Measurements from ENCODE around the gene TRIP4. TPM values are rescaled to one million over a fixed set of nuclear protein-coding genes. Genes with fewer than 3 reads are reported as not detected.
"Not testable (repeated sequence)": the region's sequence is repeated elsewhere in the genome, so short reads cannot be mapped to it uniquely, and the experiment has no call there.

The TRIP4 gene
- total RNA-seq, 1 donor from 2014 or later = 21.1 TPM

DNA sequence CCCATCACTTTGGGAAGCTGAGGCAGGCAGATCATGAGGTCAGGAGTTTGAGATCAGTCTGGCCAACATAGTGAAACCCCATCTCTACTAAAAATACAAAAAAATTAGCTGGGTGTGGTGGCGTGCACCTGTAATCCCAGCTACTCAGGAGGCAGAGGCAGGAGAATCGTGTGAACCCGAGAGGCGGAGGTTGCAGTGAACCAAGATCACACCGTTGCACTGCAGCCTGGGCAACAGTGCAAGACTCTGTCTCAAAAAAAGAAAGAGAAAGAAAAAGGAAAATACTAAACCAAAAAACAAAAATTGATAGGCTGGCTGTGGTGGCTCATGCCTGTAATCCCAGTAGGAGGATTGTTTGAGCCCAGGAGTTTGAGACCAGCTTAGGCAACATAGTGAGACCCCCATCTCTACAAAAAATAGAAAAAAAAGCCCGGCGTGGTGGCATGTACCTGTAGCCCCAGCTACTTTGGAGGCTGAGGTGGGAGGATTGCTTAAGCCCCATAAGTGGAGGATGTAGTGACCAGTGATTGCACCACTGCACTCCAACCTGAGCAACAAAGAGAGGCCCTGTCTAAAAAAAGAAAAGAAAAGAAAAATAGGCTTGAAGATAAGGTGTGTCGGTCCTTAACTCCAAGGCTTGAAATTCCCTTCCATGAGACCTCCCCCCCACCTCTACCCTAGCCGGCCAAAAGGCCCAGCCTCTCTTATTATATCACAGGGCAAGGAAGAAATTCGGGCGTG lies 7.3 kb upstream of the TRIP4 start:
- intact Hi-C loops (cut with micrococcal nuclease) = loop anchor here (10.0 kb wide), 2 partner anchors 515 to 755 kb away; partner anchors contain the start of gene PDCD7

DNA sequence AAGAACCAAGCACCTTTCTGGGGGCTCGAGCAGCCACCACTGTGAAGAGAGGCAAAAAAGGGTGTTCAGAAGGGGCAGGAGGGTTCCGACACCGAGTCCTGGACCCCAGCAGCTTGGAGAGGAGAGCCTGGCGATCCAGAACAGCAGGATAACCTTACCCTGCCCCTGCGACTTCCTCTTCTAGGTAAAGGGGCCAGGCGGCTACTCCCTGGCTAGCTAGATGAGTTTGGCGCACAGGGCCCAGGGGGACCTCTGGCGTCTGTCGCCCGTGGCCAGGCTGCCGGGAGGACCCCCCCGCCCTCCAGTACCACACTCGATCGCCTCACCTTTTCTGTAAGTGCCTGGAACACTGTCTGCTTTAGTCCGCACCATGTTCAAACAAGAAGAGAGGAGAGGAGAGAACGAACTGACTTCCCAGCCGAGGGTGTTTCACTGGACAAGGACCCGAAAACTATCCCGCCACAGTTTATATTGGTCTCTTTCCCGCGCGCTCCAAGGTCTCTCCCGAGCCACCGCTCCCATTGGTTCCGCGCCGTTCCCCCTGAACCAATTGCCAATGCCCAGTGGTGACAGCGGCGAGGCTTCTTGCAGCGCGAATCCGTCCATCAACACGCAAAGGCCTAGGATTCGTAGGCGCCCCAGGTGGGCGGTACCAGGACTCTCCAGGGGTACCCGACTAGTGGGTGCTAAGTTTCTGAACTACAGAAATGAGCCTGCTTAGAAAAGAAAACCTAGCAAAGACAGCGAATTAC lies 6.5 kb upstream of the TRIP4 start, which contains the start of gene PCLAF:
Gene PCLAF (minus strand): TSS at position 442 of the 752 bp plus-strand sequence. CDS start 70 bp downstream, at position 372.
- intact Hi-C loops (cut with micrococcal nuclease) = loop anchor here (1.0 to 10.0 kb wide), 4 partner anchors 25 to 754 kb away; partner anchors contain the start of genes CSNK1G1, PDCD7 and PPIB

DNA sequence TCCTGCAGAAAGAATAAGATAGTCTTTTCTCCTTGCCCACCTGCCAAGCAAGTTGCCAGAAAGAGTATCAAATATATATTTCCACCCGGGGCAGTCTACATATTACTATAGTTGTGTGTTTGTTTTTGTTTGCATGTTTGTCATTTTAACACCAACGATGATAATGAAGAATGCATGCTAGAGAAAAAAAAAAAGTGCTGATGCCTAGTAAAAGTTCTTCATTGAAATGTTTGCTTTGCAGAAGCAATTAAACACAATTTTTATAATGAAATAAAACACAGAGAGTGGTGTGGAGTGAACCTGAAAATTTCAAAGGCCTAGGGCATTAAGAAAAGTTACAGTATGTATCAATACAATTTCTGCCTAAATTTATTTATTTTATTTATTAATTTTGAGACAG lies 3.9 kb upstream of the TRIP4 start:
- intact Hi-C loops (cut with micrococcal nuclease) = loop anchor here (10.0 kb wide), 2 partner anchors 511 to 751 kb away; partner anchors contain the start of gene PDCD7

DNA sequence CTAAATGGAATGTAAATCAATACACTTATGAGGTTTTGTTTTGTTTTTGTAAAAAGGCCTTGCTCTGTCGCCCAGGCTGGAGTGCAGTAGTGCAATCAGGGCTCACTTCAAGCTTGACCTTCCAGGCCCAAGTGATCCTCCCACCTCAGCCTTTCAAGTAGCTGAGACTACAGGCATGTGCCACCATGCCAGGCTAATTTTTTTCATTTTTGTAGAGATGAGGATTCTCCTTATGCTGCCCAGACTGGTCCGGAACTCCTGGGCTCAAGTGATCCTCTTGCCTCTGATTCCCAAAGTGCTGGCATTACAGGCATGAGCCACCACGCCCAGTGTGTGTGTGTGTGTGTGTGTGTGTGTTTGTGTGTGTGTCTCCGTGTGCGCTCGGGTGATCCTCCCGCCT lies 1.3 kb upstream of the TRIP4 start:
- intact Hi-C loops (cut with micrococcal nuclease) = loop anchor here (5.0 to 10.0 kb wide), 3 partner anchors 509 to 884 kb away; partner anchors contain the start of genes PDCD7 and USP3

DNA sequence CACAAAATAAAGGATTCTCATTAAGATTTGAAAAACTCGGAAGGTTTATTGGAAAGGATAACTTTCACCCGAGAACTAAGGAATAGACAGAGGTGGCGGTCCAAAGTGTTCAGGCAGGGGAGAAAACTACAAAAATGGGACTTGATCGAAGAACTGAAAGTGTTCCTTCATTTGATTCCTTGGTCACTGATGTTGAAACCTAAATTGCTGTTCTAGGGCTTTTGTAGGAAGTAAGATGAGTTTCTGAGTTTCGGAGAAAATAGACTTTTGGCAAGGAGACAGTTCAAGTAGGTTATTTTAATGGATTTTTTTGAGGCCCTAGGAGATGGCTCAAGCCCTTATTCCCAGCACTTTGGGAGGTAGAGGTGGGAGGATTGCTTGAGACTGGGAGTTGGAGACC lies 1.4 kb downstream of the TRIP4 start:
- intact Hi-C loops (cut with micrococcal nuclease) = loop anchor here (5.0 to 10.0 kb wide), 3 partner anchors 506 to 887 kb away; partner anchors contain the start of genes PDCD7 and USP3

DNA sequence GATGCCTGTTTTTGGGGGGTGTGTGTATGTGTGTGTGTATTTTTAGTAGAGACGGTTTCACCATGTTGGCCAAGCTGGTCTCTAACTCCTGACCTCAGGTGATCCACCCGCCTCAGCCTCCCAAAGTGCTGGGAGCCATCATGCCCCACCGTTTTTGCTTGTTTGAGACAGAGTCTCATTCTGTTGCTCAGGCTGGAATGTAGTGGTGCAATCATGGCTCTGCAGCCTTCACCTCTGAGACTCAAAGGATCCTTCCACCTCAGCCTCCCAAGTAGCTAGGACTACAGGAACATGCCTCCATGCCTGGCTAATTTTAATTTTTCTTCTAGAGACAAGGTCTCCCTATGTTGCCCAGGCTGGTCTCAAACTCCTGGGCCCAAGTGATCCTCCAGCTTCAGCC lies 4.8 kb downstream of the TRIP4 start:
- intact Hi-C loops (cut with micrococcal nuclease) = not testable (repeated sequence)

DNA sequence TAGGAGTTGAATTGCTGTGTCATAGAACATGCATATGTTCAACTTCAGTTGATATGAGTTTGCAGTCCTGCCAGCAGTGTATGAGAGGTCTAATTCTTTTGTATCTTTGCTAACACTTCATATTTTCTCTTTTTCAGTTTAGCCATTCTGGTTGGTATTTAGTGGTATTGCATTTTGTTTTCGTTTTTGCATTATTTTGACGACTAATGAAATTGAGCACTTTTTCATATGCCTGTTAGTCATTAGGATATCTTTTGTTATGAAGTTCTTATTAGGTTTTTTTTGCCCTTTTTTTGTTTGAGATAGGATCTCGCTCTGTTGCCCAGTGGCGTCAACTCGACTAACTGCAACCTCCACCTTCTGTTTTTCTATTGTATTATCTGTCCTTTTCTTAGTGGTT lies 9.2 kb downstream of the TRIP4 start:
- intact Hi-C loops (cut with micrococcal nuclease) = no loop called here

DNA sequence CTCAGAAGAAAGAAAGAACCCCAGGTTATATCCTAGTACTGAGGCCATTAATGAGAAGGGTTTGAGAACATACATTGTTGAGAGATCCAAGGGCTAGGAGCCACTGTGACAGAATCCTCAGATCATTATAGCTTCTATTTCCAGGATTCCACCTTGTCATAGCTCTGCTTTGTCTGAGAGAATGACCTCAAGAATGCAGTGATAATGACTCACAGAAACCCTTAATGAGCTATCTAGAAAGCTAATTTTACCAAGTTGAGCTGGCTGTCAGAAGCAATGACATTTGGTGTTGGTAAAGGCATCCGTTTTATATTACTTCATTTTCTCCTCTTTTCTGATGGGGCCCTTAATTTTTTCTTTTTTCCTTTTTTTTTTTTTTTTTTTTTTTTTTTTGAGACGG lies 10.9 kb downstream of the TRIP4 start:
- intact Hi-C loops (cut with micrococcal nuclease) = no loop called here

DNA sequence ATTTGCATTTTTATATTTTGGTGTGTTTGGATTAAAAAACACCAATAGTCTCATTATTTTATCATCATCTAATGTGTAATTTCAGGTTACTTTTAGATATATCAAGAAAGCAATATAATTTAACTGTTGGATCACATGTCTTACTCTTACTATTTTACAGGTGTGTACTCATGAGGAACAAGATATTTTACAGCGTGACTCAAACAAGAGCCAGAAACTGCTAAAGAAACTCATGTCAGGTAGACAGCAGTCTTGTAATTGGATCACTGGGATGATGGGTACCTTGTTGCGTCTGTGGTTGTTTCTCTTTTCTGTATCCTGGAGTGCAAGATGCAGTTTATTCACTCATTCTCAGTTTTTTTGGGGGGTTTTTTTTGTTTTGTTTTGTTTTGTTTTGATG lies 12.9 kb downstream of the TRIP4 start:
- intact Hi-C loops (cut with micrococcal nuclease) = no loop called here

DNA sequence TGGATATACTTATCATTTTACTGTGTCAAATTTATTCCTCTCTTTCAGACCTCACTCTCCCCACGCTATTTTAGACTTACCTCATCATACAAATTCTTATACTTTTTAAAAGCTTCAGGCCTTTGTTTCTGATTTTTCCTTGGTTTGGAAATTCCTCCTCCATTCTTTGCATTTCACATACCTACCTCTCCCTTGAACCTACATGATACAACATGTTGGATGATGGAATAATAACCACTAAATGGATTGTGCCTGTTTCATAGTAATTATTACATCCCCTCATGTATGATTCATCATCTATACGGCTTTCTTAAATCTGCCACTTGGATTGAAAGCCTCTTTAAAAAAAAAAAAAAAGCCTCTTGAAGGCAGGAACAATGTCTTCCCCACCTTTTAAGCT lies 24.6 kb downstream of the TRIP4 start:
- intact Hi-C loops (cut with micrococcal nuclease) = no loop called here

DNA sequence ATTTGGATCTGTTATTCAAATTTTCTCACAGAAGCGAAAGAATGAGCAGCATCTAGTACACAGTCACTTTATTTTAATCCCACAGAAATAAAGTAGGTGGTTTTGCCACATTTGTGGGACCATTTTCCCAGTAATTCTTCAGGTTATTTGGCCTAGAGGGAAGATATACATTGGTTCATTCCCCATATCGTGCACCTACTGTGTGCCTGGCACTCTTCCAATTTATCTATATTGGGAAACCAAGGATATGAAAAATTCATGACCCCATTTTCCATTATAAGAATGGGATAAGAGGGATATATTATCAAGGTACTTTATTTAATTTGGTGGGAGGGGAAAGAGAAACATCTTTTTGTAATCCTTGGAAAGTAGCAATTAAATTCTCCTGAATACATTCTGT lies 35.1 kb downstream of the TRIP4 start:
- intact Hi-C loops (cut with micrococcal nuclease) = no loop called here

DNA sequence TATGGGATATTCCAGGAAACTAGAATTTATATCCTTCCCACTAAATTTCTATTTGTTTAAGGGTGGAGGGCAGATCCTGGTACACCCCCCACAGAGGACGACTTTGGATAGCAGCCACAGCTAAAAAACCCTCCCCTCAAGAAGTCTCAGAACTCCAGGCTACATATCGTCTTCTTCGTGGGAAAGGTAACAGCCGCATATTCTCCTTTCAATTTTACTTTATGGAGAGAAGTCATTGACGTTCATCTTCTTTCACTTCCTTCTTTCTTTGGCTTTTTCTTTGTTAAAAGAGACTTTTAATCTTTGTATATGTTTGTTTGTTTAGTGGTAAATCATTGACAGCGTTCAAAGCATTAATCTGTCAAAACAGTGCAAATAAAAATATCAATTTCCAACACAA lies 36.3 kb downstream of the TRIP4 start:
- intact Hi-C loops (cut with micrococcal nuclease) = no loop called here

DNA sequence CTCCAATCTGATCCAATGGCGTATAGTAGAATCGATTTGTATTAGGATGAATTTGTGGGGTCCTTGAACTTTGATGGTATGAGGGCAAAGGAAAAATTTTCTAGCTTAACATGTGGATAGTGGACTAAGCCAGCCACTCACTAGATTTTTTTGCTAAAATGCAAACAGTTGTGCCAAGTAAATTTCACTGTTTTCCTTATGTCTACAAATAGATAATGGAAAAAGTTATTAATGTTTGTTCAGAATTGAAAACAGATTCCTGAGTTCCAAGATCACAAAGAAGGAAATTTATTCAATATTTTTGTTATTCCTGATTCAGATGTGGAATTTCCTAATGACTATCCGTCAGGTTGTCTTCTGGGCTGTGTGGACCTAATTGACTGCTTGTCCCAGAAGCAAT lies 37.6 kb downstream of the TRIP4 start:
- intact Hi-C loops (cut with micrococcal nuclease) = no loop called here

DNA sequence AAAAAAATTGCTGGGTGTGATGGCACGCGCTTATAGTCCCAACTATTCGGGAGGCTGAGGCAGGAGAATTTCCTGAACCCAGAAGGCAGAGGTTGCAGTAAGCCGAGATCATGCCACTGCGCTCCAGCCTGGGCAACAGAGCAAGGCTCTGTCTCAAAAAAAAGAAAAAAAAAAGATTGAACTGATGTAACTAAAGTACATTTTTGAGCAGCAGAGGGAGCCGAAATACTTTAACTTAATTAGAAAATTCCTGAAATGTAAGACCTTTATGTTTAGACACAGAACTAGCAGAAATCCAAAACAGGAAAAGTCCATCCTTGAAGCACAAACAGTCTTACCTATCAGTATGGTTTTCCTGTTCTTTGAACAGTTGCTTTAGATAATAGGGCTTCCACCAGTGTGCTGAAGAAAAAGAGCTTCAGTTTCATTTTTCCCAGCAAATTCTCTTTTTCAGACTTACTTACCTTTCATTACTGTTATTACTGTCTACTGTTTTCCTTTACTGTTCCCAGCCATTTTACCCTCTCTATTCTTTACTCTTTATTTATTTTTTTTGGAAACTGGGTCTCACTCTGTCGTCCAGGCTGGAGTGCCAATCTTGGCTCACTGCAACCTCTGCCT lies 39.3 kb downstream of the TRIP4 start:
- intact Hi-C loops (cut with micrococcal nuclease) = no loop called here

DNA sequence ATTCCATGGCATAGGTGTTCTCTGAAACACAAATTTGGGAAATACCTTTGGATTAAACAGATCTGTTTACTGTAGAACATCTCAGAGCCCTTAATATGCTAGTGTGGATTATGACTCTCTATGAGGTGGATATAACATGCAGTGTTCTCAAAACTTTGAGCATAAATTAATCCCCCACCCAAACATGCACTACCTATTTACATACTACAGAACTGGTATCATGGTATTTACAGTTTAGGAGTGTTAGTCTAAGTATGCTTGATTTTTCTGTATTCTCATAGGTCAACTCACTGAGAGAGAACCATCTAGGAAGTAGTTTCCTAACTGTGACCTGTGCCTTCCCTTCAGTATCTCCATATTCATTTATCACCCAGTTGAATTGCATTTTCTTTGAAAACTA lies 41.8 kb downstream of the TRIP4 start:
- intact Hi-C loops (cut with micrococcal nuclease) = no loop called here

DNA sequence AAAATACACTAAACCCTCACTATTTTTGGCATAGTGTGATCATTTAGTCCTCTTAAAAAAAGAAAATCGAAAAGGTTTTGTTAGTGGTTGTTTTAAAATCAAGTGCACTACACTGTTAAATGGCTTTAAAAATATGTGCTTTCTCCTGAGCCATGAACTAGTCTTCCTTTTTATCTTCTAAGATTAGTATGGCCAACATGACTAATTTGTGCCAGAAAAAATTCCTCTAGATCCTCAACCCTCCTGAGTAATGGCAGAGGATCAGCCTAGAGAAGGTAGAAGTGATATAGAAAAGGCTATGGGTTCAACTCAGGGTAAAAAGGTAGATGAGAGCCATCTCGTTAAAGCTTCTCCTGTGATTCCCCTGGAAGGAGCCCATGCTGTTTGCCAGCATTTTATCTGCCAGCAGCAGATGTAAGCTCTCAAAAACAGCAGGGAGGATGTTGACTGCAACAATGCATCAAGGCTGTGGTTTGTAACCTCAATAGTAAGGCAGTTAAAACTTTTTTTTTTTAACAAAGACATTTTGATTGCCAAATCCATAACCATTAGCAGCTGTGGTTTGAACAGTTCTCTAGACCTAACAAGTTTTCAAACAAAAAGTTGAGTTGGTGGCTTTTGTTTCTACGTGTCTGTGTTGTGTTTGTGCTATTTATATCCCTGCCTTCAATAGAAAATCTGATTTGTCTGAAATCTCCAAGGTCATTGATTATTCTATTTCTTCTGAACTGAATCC lies 42.5 kb downstream of the TRIP4 start:
- intact Hi-C loops (cut with micrococcal nuclease) = loop anchor here (1.0 to 5.0 kb wide), 3 partner anchors 15 to 222 kb away; no protein-coding TSS in a partner anchor

DNA sequence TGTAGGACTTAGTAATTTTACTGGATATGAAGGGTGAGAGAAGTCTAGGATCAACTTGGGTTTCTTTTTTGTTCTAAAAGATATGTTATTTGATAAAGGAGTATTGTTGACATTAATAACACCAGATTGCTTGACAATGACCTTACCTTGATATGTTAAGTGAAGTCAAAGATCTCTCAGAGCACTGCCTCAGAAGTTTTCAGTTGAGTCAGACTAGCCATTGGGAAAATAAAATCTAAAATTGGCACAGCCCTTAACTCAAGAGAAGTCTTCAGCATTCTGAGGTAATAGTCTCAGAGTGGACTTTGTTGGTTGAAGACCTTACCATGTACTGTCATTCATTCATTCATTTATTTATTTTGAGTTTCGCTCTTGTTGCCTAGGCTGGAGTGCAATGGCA lies 50.3 kb downstream of the TRIP4 start:
- intact Hi-C loops (cut with micrococcal nuclease) = no loop called here

DNA sequence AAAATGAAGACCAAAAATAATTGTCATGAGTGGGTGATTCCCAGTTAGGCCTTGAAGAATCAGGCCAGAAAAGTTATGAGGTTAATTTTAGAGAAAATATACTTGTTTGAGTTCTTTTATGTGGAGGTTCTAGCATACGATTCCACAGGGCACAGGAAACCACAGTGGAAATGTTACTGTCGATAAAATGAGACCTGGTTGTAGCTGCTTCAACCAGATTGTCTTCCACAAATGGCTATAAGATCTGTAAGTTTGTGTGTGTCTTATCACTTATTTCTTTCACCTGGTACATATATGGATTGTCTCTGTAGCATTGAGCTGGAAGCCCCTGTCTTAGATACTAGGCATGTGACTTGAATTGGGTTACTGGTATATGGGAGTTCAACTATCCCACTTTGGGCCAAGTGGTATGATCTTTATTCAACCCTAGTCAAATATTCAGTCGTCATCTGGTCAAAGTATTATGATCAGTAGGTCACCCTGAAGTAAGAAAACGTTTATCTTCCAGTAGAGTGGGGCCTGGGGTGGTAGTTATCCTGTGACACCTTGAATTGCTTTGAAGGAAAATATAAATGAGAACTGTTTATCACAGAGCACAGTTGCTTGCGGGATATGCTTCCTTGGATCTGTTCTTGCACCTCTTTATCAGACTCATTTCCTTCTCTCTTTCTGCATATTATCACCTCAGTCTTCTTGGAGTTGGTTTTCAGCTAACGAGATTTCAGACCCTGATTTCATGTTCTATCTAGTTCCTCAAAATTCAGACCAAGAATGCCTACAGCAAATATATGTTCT lies 51.2 kb downstream of the TRIP4 start:
- intact Hi-C loops (cut with micrococcal nuclease) = no loop called here

DNA sequence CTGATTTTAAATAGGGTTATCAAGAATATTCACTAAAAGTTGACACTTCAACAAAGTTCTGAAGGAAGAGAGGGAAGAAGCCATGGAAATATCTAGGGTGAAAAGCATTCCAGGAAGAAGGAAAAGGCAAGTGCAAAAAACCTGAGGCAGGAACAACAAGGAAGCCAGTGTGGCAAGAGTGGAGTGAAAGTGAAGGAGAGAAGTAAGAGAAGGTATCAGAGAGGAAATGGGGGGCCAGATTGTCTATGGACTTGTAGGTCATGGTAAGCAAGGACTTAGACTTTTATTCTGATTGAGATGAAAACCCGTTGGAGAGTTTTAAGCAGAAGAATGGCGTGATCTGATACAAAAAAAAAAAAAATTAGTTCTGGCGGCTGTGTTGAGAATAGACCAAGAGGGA lies 54.2 kb downstream of the TRIP4 start:
- intact Hi-C loops (cut with micrococcal nuclease) = no loop called here

DNA sequence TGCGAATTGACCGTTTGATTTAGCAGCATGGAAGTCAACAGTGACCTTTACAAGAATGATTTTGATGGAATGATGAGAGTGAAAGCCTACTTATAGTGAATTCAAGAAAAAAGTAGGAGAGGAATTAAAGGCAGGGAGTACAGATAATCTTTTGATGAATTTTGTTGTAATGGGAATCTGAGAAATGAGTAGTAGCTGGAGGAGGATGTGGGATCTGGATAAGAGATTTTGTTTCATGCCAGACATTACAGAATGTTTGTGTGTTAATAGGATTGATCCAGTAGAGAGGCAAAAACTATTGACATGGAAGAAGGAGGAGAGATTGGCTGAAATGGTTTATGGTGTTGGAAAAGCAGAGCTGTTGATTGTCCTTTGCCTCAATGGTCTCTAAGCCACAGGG lies 55.4 kb downstream of the TRIP4 start:
- intact Hi-C loops (cut with micrococcal nuclease) = no loop called here
